Nephron (organoid): ENCODE measurements around the gene PAPPA2.

ENCODE experiments used
- H3K27ac Mint-ChIP-seq, 3 experiments: 2 replicates each; pipeline ENCODE4 v1.8.0; 2020; ENCODE audit warnings: mixed read lengths in 3 of 3, mild to moderate bottlenecking in 2 of 3, moderate library complexity in 1 of 3
- H3K27me3 Mint-ChIP-seq: 2 replicates; pipeline ENCODE4 v1.8.0; 2021; ENCODE audit warnings: low read depth, mild to moderate bottlenecking, moderate library complexity, mixed read lengths
- H3K36me3 Mint-ChIP-seq: 2 replicates; pipeline ENCODE4 v1.8.0; 2020; ENCODE audit warnings: low read depth, mixed read lengths
- H3K4me1 Mint-ChIP-seq: 2 replicates; pipeline ENCODE4 v1.8.0; 2020; ENCODE audit warnings: mixed read lengths
- H3K4me3 Mint-ChIP-seq, 3 experiments: 2 replicates each; pipeline ENCODE4 v1.8.0; 2020; ENCODE audit warnings: mild to moderate bottlenecking in 3 of 3, mixed read lengths in 3 of 3, moderate library complexity in 2 of 3
- H3K9me3 Mint-ChIP-seq: 2 replicates; pipeline ENCODE4 v1.8.0; 2020; ENCODE audit warnings: mixed read lengths
- CTCF ChIP-seq, 3 experiments: fragments of 200-600 bp; sonication (generic); IDR thresholded peaks; one replicate each; pipeline ENCODE4 v1.5.0; 2021; ENCODE audit warnings: antibody characterized with exemption in 3 of 3; ENCODE audit not compliant: unreplicated experiment in 3 of 3

Gene PAPPA2

GRCh38 chr1:176878750-176879536 is 416.0 kb downstream of the PAPPA2 start:
- no peaks in the 10 kb centered on the region for H3K4me1 Mint-ChIP-seq

GRCh38 chr1:176879784-176880620 is 417.0 kb downstream of the PAPPA2 start:
- Mint-ChIP-seq H3K9me3 (no peaks in the 10 kb centered on the region), H3K4me1 (no peaks in the 10 kb centered on the region), H3K36me3 (no peaks in the 10 kb centered on the region), H3K4me3 (no peak overlapping the region), H3K27ac (no peak overlapping the region), H3K27me3 (peaks cover 7% of the 10 kb centered on the region)
- TF ChIP-seq CTCF (IDR thresholded peaks at IDR 0.05; ENCODE audit: unreplicated experiment in 3 of 3) = no peak

More at GRCh38 chr1:176878750-176879536, 416.0 kb downstream of the PAPPA2 start:
- Mint-ChIP-seq H3K36me3 (no peaks in the 10 kb centered on the region), H3K4me3 (no peak overlapping the region), H3K27ac (no peak overlapping the region), H3K9me3 (no peaks in the 10 kb centered on the region), H3K27me3 (peaks cover 8% of the 10 kb centered on the region)
- no peak for TF ChIP-seq CTCF (IDR thresholded peaks at IDR 0.05; ENCODE audit: unreplicated experiment in 3 of 3)

GRCh38 chr1:176880955-176881595 is 418.1 kb downstream of the PAPPA2 start:
- Mint-ChIP-seq H3K27ac (no peak overlapping the region), H3K4me1 (no peaks in the 10 kb centered on the region), H3K9me3 (no peaks in the 10 kb centered on the region), H3K36me3 (no peaks in the 10 kb centered on the region), H3K27me3 (peaks cover 7% of the 10 kb centered on the region), H3K4me3 (no peak overlapping the region)
- peak; percentile 85 to 93 (median 90) for TF ChIP-seq CTCF (IDR thresholded peaks at IDR 0.05; ENCODE audit: unreplicated experiment in 3 of 3)

GRCh38 chr1:176884286-176884685 is 421.3 kb downstream of the PAPPA2 start:
- Mint-ChIP-seq H3K4me3 (no peak overlapping the region), H3K27ac (no peak overlapping the region), H3K4me1 (no peaks in the 10 kb centered on the region), H3K9me3 (no peaks in the 10 kb centered on the region), H3K27me3 (peaks cover 3% of the 10 kb centered on the region), H3K36me3 (peaks cover 3% of the 10 kb centered on the region)
- no peak for TF ChIP-seq CTCF (IDR thresholded peaks at IDR 0.05; ENCODE audit: unreplicated experiment in 3 of 3)

GRCh38 chr1:176884911-176885310 is 421.9 kb downstream of the PAPPA2 start:
- Mint-ChIP-seq H3K27me3 (peaks cover 3% of the 10 kb centered on the region), H3K4me1 (no peaks in the 10 kb centered on the region), H3K27ac (peak overlapping the region in 1 of 3 experiments; percentile 10), H3K36me3 (peaks cover 3% of the 10 kb centered on the region), H3K9me3 (no peaks in the 10 kb centered on the region), H3K4me3 (no peak overlapping the region)
- TF ChIP-seq CTCF (IDR thresholded peaks at IDR 0.05; ENCODE audit: unreplicated experiment in 3 of 3) = no peak
